Measurements from ENCODE around the gene E2F8. TPM values are rescaled to one million over a fixed set of nuclear protein-coding genes. Genes with fewer than 3 reads are reported as not detected.

The E2F8 gene
- polyA plus RNA-seq, 2 of the 4 experiments (the other 2 are of a cell fraction), result 5.7 to 7.4 TPM

- Histone ChIP-seq H3K4me3 (no peak overlapping the region), H3K4me2 (no peak overlapping the region), H3K9me3 (no peaks in the 10 kb centered on the region), H3K4me1 (no peaks in the 10 kb centered on the region), H3K27ac (no peak overlapping the region)
- WGBS (ENCODE audit: missing lambda C conversion rate), result 15% methylated on average over 6 of the region's 6 CpGs
- TF ChIP-seq BHLHE40 (IDR thresholded peaks at IDR 0.05; ENCODE audit: low read depth, low read length) (no peak), MYC (IDR thresholded peaks at IDR 0.05; ENCODE audit: borderline replicate concordance, low read length) (no peak), PBX3 (IDR thresholded peaks at IDR 0.05) (no peak), CHD4 (IDR thresholded peaks at IDR 0.05; ENCODE audit: borderline replicate concordance) (no peak), TP53 (CRISPR knock-in tag; IDR thresholded peaks at IDR 0.05) (no peak), ZNF302 (CRISPR knock-in tag; IDR thresholded peaks at IDR 0.05) (no peak), JUNB (IDR thresholded peaks at IDR 0.05) (no peak), HOXB5 (CRISPR knock-in tag; IDR thresholded peaks at IDR 0.05) (no peak), FOSL2 (IDR thresholded peaks at IDR 0.05) (no peak), FOSL2 (CRISPR knock-in tag; IDR thresholded peaks at IDR 0.05) (no peak), SMC3 (IDR thresholded peaks at IDR 0.05) (no peak), RAD21 (conservative IDR thresholded peaks at IDR 0.05 in 1 of 2, IDR thresholded peaks at IDR 0.05 in 1 of 2) (no peak), PHF8 (IDR thresholded peaks at IDR 0.05; ENCODE audit: borderline replicate concordance, low read depth) (no peak), GATA3 (IDR thresholded peaks at IDR 0.05; ENCODE audit: borderline replicate concordance) (no peak), MAX (IDR thresholded peaks at IDR 0.05) (no peak), POLR2A (IDR thresholded peaks at IDR 0.05; ENCODE audit: low read length) (no peak), RARB (CRISPR knock-in tag; IDR thresholded peaks at IDR 0.05) (no peak)
- no peak for ATAC-seq
- ChIA-PET POLR2A (no interaction called here), CTCF (interaction anchor here (0.8 to 2.4 kb wide), 4 partner anchors 8 to 124 kb away, joined by 3 to 7 read pairs (median 4); no protein-coding TSS in a partner anchor)
- FAIRE-seq, result no peak
- no peak for DNase-seq (ENCODE audit: low read depth in 1 of 2, low spot score in 1 of 2)
Observed at GRCh38 chr11:19200410-19201201, 40.1 kb downstream of the E2F8 start.

- TF ChIP-seq ZC3H11A (IDR thresholded peaks at IDR 0.05) (no peak), KDM1A (IDR thresholded peaks at IDR 0.05; ENCODE audit: low read depth) (no peak), FOSB (CRISPR knock-in tag; IDR thresholded peaks at IDR 0.05) (no peak), NFE2L2 (conservative IDR thresholded peaks at IDR 0.05; ENCODE audit: low read length) (no peak), FOSL2 (IDR thresholded peaks at IDR 0.05) (no peak), FOSL2 (CRISPR knock-in tag; IDR thresholded peaks at IDR 0.05) (no peak), JUN (IDR thresholded peaks at IDR 0.05) (no peak), TFCP2L1 (CRISPR knock-in tag; IDR thresholded peaks at IDR 0.05) (no peak)
- DNase-seq (ENCODE audit: low read depth in 1 of 2, low spot score in 1 of 2) (no peak), ATAC-seq (no peak), FAIRE-seq (no peak)
- Histone ChIP-seq H3K4me3 (no peak overlapping the region), H3K4me2 (no peak overlapping the region), H3K4me1 (no peaks in the 10 kb centered on the region), H3K9me3 (no peaks in the 10 kb centered on the region), H3K27ac (no peak overlapping the region)
- POLR2A ChIA-PET, result no interaction called here
- CTCF ChIA-PET, result interaction anchor here (1.1 to 2.4 kb wide), 4 partner anchors 21 to 354 kb away, joined by 3 to 7 read pairs (median 4); no protein-coding TSS in a partner anchor
- WGBS (ENCODE audit: missing lambda C conversion rate), result 16% methylated on average over 3 of the region's 3 CpGs
Observed at GRCh38 chr11:19199771-19200170, 41.0 kb downstream of the E2F8 start.

GRCh38 chr11:19199048-19199447 is 41.7 kb downstream of the E2F8 start:
- ATAC-seq (no peak), FAIRE-seq (no peak), DNase-seq (ENCODE audit: low read depth in 1 of 2, low spot score in 1 of 2) (no peak)
- POLR2A ChIA-PET, result no interaction called here
- 68% methylated on average over 6 of the region's 7 CpGs for WGBS (ENCODE audit: missing lambda C conversion rate)
- Histone ChIP-seq H3K4me1 (no peaks in the 10 kb centered on the region), H3K4me3 (no peak overlapping the region), H3K27ac (no peak overlapping the region), H3K4me2 (no peak overlapping the region), H3K9me3 (no peaks in the 10 kb centered on the region)
- TF ChIP-seq CBX2 (IDR thresholded peaks at IDR 0.05; ENCODE audit: borderline replicate concordance, low read depth) (no peak), SMC3 (IDR thresholded peaks at IDR 0.05) (no peak), HES2 (IDR thresholded peaks at IDR 0.05) (no peak)
- CTCF ChIA-PET, result interaction anchor here (1.1 to 2.4 kb wide), 4 partner anchors 20 to 355 kb away, joined by 3 to 7 read pairs (median 4); no protein-coding TSS in a partner anchor
